DMS153 (cell line): ENCODE data around the gene LTV1.
"Not testable (repeated sequence)": the region's sequence is repeated elsewhere in the genome, so short reads cannot be mapped to it uniquely, and the experiment has no call there.

Source experiments
- DNase-seq: peaks from one replicate; lab custom pipeline; 2025; lab: John Stamatoyannopoulos, UW

The LTV1 gene

DNA sequence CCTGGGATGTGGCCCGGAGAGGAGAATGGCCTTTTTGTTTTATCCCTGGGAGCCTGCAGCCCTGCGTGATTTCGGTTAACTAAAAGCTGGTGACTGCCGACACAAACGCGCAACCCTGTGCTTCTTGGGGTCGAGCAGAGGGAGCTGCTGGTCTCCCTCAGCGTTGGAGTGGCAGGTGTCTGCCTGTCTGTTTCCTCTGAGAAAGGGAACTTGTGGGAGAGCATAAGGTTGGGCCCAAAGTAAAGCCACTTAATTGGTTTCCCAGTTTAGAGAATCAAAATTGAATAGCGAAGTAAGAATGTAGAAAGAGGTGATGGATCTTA, 500 bp downstream of the LTV1 start:
- DNase-seq, result no peak

DNA sequence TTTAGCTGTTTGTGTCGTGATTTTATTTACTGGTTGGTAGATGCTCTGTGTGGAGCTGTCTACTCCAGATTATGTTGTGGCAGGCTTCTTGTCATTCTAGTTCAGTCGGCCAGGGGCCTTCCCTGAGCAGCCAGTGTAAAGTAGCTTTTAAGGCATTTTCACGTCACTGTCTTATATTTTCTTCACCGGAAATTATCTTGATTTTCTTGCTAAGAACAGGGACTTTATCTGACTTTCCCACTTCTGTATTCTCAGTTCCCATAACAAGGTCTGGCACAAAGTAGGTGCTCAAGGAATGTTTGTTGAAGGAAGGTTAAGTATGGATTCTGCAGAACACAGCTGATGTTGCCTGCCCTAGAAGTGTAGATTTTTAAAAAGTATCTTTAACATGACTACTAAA, 868 bp downstream of the LTV1 start:
- DNase-seq, result no peak

DNA sequence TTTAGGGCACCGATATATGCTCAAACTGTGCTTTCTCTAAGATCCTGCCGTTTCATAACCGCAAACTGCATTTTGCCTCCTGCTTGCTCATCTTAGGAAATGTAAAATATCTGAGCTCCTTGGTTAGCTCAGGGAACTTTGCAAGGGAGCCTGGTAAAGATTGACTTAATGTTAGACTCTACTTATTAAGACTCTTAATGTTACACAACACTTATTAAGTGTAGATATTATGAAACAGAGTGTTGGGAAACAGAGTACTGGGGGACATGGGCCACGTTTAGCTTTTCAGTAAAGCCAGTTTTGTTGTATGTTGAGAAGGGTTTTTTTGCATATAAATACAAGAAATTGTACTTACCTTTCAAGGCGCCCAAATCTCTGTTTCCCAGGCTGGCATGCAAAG, 1.9 kb downstream of the LTV1 start:
- no peak for DNase-seq

DNA sequence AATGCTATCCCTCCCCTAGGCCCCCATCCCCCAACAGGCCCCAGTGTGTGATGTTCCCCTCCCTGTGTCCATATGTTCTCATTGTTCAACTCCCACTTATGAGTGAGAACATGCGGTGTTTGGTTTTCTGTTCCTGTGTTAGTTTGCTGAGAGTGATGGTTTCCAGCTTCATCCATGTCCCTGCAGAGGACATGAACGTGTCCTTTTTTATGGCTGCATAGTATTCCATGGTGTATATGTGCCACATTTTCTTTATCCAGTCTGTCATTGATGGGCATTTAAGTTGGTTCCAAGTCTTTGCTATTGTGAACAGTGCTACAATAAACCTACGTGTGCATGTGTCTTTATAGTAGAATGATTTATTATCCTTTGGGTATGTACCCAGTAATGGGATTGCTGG, 8.6 kb downstream of the LTV1 start:
- DNase-seq, result not testable (repeated sequence)

DNA sequence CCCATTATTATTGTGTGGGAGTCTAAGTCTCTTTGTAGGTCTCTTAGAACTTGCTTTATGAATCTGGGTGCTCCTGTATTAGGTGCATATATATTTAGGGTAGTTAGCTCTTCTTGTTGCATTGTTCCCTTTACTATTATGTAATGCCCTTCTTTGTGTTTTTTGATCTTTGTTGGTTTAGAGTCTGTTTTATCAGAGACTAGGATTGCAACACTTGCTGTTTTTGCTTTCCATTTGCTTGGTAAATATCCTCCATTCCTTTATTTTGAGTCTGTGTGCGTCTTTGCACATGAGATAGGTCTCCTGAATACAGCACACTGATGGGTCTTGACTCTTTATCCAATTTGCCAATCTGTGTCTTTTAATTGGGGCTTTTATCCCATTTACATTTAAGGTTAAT, 11.9 kb downstream of the LTV1 start:
- DNase-seq, result not testable (repeated sequence)

DNA sequence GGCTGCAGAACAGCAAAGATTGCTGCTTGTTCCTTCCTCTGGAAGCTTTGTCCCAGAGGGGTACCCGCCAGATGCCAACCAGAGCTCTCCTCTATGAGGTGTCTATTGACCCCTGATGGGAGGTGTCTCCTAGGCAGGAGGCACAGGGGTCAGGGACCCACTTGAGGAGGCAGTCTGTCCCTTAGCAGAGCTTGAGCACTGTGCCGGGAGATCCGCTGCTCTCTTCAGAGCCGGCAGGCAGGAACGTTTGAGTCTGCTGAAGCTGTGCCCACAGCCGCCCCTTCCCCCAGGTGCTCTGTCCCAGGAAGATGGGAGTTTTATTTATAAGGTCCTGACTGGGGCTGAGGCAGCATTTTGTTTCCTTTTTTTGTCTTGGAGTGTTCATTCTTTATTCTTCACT, 13.6 kb downstream of the LTV1 start:
- not testable (repeated sequence) for DNase-seq

DNA sequence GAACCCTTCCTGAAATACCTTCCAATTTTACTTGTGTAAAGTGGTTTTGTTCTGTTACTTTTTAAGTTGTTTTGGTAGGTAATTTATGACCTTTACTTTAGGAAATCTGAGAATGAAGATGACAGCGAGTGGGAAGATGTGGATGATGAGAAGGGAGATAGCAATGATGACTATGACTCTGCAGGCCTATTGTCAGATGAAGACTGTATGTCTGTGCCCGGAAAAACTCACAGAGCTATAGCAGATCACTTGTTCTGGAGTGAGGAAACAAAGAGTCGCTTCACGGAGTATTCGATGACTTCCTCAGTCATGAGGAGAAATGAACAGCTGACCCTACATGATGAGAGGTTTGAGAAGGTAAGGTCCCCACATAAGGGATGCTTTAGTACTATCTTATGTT, 14.5 kb downstream of the LTV1 start:
- no peak for DNase-seq

DNA sequence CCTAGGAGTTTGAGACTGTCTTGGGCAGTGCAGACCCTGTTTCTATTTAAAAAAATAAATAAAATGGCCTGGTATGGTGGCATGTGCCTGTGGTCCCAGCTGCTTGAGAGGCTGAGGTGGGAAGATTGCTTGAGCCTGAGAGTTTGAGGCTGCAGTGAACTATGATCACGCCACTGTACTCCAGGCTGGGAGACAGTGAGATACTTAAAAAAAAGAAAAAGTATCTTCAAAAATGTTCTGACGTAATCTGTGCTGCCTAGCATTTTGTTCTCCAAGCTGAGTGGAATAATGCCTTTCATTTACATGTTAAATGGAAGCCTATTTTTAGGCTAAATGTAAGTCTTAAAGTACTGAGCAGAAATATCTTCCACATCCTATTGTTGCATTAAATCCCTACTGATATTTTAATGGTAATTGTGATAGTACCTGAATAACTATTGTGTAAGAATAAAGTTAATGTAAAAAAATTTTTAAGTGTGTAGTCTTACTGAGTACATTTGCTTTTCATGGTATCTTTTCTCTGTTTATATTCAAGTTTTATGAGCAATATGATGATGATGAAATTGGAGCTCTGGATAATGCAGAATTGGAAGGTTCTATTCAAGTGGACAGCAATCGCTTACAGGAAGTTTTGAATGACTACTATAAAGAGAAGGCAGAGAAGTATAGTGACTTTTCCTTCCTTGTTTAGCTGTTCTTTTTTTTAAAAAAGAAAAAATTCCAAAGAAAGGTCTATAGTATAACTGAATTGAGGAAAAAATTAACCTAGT, 16.9 kb downstream of the LTV1 start:
- DNase-seq, result no peak

DNA sequence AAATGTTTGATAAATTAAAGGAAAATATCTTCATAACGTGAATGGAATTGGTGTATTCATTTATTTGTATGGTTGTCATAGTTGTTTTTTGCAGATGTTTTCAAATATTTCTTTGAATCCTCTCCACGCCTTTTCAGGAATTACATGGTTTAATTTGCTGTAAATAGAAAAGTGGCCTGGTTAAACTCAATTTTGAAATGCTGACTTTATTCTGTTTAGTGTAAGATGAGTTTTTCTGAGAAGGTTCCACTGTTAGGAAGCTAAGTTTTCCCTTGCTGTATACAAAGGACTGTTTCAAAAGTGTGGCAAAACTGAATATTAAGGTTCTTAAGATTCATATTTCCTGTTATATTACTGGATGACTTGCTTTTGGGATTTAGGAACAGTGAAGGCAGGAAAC, 20.6 kb downstream of the LTV1 start:
- DNase-seq, result no peak

DNA sequence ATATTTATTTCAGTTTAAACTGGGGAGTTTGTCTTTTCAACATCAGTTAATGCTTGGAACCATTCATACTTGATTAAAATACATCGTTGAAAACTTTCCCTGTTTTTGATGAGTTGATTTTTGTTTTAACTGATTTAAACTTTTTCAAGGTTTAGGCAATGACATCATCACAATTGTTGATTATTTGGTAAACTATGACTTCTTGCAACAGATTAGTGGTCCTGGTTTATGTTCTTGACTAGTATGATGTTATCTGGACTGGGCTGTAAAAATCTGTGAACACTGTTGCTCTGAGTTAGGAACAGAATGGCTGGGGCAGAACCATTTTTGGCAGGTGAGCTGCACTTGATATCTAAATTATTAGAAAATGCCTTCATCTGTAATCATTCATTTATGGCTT, 21.1 kb downstream of the LTV1 start, which contains the start of gene ZC2HC1B:
Gene ZC2HC1B (plus strand): TSS at position 241 of the 400 bp plus-strand sequence. CDS start 66 bp downstream, at position 307.
- DNase-seq, result no peak

DNA sequence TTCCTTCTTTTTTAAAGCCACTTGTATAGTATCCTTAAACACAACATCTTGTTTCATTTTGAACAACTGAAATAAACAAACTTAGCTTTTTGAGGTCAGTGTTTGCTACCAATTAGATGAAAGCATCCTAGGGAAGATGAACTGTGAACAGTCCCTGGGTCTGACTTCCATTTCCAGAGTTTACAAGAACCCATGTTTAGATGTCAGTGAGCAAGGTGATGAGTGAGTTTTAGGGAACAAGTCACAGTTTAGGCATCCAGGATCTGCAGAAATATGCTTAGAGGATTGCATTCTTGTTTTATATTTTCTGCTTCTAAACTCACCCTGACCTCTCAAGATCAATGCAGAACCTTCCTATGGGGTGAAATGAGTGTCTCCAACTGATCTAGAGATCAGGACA, 24.1 kb downstream of the LTV1 start:
- no peak for DNase-seq

DNA sequence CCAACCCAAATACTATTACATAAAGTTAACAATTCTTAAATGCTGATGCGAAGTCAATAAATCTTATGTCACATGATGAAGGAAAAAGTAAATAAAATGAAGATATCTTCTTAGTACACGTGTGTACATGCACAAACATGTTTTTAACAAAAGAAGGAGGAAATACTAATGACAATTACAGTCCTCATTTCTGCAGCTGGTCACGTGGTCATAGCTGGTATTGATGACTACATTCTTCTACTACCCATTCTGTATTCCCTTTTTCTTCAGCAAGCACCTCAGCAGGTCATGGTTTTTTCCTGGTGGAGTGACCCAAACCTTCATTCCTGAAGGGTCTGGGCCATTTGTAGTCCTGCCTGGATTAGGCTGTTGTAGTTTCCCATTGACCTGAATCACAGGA, 25.7 kb downstream of the LTV1 start:
- DNase-seq, result not testable (repeated sequence)

DNA sequence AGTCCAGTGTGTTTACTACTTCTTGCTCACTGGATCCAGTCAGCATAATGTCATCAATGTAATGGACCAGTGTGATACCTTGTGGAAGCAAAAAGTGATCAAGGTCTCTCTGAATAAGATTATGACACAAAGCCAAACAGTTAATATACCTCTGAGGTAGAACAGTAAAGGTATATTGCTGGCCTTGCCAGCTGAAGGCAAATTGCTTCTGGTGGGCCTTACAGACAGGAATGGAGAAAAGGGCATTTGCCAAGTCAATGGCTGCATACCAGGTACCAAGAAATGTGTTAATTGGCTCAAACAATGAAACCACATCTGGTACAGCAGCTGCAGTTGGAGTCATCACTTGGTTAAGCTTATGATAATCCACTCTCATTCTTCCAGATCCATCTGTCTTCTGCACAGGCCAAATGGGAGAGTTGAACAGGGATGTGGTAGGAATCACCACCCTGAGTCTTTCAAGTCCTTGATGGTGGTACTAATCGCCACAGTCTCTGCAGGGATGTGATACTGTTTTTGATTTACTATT, 28.1 kb downstream of the LTV1 start:
- not testable (repeated sequence) for DNase-seq

DNA sequence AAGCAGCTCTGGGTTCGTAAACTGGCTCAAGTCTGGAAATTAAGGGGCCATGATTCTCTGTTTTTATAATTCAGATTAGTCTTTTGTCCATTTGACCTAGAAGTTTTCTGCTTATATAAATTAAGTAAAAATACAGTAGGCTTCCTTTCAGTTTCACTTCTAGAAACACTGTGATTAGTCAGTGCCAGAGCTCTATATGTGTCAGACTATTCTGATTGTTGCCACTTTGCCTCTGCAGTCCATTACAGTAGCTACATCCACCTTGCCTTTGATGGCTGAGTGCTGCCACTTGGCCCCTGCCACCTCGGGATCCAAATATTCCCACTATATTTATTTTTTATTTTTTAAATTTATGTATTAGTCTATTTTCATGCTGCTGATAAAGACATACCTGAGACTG, 29.1 kb downstream of the LTV1 start:
- DNase-seq, result no peak

DNA sequence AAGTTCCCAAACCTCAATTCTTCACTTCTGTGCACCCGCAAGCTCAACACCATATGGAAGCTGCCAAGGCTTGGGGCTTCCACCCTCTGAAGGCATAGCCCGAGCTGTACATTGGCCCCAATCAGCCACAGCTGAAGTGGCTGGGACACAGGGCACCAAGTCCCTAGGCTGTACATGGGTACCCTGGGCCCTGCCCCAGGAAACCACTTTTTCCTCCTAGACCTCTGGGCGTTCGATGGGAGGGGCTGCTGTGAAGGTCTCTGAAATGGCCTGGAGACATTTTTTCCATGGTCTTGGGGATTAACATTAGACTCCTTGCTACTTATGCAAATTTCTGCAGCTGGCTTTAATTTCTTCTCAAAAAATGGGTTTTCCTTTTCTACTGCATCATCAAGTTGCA, 30.5 kb downstream of the LTV1 start:
- DNase-seq, result not testable (repeated sequence)

DNA sequence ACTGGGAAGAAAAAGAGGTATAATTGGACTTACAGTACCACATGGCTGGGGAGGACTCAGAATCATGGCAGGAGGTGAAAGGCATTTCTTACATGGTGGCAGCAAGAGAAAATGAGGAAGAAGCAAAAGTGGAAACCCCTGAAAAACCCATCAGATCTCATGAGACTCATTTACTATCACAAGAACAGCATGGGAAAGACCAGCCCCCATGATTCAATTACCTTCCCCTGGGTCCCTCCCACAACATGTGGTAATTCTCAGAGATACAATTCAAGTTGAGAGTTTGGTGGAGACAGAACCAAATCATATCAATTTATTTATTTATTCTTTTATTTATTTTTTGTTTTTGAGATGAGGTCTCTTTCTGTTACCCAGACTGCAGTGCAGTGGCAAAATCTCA, 31.4 kb downstream of the LTV1 start:
- not testable (repeated sequence) for DNase-seq

DNA sequence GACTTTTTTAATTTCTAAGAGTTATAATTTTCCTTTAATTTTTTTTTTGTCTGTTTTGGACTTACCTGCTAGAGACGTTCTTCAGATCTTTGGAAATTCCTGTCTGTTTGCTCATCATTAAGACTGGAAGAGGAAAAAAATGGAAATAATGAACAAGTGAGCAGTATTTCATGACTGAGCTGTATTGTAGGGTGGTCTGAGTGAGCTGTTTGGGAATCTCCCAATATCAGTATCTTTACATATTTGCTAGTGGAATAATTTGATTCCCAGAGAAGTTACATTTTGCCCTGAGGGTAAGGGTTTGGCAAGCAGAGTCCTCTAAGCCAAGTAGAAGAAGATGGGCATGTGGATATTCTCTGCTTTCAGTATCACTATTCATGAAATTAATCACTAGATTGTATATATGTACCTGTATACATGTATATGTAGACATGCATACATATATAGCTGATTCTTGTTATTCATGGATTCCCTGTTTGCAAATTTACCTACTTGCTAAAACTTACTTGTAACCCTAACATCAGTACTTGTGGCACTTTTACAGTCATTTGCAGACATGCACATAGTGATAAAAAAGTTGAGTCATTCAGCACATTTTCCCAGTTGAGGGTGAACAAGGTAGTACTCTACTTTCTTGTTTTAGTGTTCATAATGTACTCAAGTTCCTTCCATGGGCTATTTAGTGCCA, 34.6 kb downstream of the LTV1 start:
- DNase-seq, result no peak

DNA sequence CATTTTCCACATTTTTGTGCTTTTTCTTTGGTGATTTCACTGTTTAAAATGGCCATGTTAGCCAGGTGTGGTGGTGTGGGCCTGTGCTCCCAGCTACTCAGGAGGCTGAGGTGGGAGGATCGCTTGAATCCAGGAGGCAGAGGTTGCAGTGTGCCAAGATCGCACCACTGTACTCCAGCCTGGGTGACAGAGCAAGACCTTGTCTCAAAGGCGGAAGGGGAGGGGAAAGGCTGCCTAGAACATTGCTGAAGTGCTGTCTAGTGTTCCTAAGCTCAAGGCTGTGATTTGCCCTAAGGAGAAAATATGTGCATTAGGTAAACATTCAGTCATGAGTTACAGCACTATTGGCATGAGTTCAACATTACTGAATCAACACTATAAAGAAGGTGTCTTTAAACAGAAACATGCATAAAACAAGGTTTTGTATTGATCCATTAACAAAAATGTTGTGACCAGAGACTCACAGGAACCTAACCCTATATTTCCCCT, 35.2 kb downstream of the LTV1 start:
- DNase-seq, result no peak

DNA sequence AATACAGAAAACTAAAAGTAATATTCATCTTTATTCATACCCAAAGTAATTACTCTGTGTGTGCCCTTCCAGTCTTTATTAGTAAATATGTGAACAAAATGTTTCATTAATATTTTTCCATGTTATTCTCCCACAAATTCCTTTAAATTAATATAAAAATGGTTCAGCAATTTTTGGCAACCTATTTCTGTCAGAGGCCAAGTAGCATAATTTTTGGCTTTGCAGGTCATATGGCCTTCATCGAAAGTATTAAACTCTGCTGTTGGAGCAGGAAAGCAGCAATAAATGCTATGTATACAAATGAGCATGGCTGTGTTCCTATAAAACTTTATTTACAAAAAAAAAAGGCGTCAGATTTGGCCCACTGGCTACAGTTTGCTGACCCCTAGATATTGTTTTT, 37.3 kb downstream of the LTV1 start:
- no peak for DNase-seq

DNA sequence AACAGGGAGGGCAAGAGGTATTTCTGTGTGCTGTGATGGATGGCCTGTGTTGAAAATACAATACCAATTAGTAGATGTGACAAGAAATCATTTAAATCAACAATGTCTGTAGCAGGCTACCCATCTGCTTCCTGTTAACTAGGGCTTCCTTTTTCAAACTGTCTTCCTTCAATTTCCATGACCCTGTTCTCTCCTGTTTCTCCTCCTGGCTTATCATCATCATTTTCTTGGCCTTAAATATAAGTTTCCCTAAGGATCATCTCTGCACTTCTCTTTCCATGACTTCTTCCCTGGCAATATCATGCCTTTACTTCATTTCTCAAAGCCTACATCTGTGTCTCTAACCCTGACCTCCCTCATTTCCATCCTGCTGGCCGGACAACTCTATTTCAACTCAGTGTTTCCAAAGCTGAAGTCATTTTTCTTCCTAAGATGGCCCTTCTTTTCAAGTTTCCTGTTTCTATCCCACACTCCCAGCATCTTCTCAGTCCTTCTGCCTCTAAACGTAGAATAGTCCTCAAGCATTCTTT, 39.3 kb downstream of the LTV1 start:
- no peak for DNase-seq

DNA sequence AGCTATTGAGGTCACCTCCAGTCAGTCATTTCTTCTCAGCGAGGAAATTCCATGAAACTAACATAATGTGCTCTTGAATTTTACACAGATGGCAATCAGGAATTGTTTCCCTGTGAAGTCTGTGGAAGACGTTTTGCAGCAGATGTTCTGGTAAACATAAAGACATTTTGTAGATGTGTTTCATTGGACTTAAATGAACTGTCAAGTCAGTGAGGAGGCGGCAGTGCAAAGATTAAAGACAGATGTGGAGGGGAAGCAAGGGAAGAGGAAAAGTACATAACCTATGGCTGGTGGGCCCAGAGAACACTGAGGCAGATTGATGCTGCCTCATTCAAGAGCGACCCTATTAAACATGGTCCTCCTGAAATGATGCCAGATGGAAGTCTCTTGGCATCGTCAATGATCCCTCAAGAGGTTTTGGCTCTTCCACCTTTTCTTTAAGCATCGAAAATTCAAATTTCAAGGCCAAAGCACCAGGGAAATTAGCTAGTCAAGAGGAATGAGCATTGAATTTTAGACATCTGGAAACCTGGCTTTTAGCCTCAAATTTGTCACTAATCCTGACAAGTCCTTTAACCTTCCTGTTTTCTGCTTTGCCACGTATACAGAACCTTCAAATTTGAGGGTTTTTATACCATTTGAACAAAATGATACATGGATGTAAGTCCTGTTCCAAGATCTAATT, 41.2 kb downstream of the LTV1 start:
- DNase-seq, result no peak

DNA sequence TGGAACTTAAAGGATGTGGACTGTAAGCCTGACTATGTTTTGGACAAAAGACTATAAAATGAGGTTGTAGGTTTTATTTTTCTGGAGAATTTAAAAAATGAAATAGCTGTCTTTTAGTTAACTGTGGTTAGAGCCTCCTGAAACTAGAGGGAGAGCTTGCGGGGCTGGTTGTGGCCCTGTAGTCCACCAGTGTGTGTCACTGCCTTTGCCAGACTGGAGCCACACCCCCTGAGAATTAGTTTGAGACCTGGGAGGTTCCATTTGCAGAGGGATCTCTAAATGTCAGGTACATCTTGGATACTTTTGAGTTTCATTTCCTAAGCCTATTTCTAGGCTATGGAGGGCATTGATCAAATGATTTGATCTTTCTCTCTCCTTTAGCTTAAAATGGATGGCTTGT, 42.0 kb downstream of the LTV1 start:
- no peak for DNase-seq

DNA sequence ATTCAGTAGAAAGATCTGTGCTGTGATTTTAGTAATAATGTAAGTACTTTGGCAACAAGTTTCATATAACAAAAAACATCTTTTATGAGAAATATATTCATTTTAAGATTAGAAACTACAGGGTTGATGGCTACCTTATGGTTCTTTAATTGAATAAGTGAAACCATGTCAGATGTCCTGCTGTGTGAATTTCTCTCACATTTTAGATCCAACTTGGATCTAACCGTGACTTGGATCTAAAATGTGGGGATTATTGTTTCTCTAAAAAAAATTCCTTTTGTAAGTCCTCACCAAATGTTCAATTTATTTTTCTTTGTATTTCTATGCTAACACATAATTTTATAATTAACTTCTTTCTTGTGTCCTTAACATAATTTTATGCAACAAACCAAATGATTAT, 51.5 kb downstream of the LTV1 start:
- no peak for DNase-seq
